AG04450 (cell line): ENCODE measurements around the gene KCTD15. TPM values are rescaled to one million over a fixed set of nuclear protein-coding genes. Genes with fewer than 3 reads are reported as not detected.

Experiments
- CTCF ChIA-PET: fragments of 300-600, 350-600 bp; formaldehyde crosslinking; extraction: SDS; loops from one replicate; lab custom pipeline; 2022; ENCODE audit warnings: antibody characterized with exemption, inconsistent platforms; lab: Charles Lee
- POLR2A ChIA-PET: fragments of 350-600 bp; formaldehyde crosslinking; extraction: SDS; loops from one replicate; lab custom pipeline; 2021; ENCODE audit warnings: antibody characterized with exemption, inconsistent platforms; lab: Yijun Ruan, JAX
- DNase-seq: peaks from one replicate; pipeline ENCODE4 v3.0.0-alpha.2; 2011; ENCODE audit warnings: low read depth, low spot score
- H3K27ac ChIP-seq: one replicate; pipeline ENCODE4 v1.5.1; 2012; ENCODE audit warnings: low read depth, low read length, control low read depth
- H3K27me3 ChIP-seq: one replicate; pipeline ENCODE4 v1.6.0; 2012; ENCODE audit warnings: low read length; ENCODE audit not compliant: control insufficient read depth, insufficient read depth
- H3K4me3 ChIP-seq: 2 replicates; pipeline ENCODE4 v1.5.1; 2011; ENCODE audit warnings: mild to moderate bottlenecking, low read depth, low read length, control low read depth
- H3K9me3 ChIP-seq: 2 replicates; pipeline ENCODE4 v1.5.1; 2012; ENCODE audit warnings: low read length; ENCODE audit not compliant: control insufficient read depth, insufficient read depth
- CTCF ChIP-seq: IDR thresholded peaks from 2 replicates; pipeline ENCODE4 v1.5.1; 2011; ENCODE audit warnings: low read depth, low read length, control low read depth, inconsistent platforms
- polyA plus RNA-seq: library from polyadenylated mRNA; depleted of rRNA; stranded (reverse); fragments of >200 nt; gene quantifications from 2 replicates; pipeline ENCODE4 v1.2.3, GENCODE V29; 2011

KCTD15 gene
- polyA plus RNA-seq, 1 experiment, result 15.6 TPM

GRCh38 chr19:33805840-33806433 is 9.3 kb downstream of the KCTD15 start:
- Histone ChIP-seq H3K9me3 (no peaks in the 10 kb centered on the region), H3K27me3 (no peaks in the 10 kb centered on the region), H3K4me3 (no peak overlapping the region), H3K27ac (no peak overlapping the region)
- DNase-seq, result no peak
- ChIA-PET POLR2A (no interaction called here), CTCF (interaction anchor here (3.0 kb wide), 1 partner anchor 11 kb away, joined by 13 read pairs; no protein-coding TSS in a partner anchor)
- no peak for TF ChIP-seq CTCF

- no peaks in the 10 kb centered on the region for H3K27me3 ChIP-seq
- H3K27ac ChIP-seq, result no peak overlapping the region
- ChIA-PET CTCF (interaction anchor here (1.2 kb wide), 1 partner anchor 12 kb away, joined by 11 read pairs; no protein-coding TSS in a partner anchor), POLR2A (no interaction called here)
- no peak overlapping the region for H3K4me3 ChIP-seq
- no peaks in the 10 kb centered on the region for H3K9me3 ChIP-seq
- no peak for DNase-seq
- no peak for TF ChIP-seq CTCF
Measured at GRCh38 chr19:33806434-33806881, 9.8 kb downstream of the KCTD15 start.

GRCh38 chr19:33808399-33808798 is 11.7 kb downstream of the KCTD15 start:
- no peak for TF ChIP-seq CTCF
- Histone ChIP-seq H3K9me3 (no peaks in the 10 kb centered on the region; the same call in 1 of the 2 replicates), H3K4me3 (no peak overlapping the region), H3K27ac (no peak overlapping the region), H3K27me3 (no peaks in the 10 kb centered on the region)
- ChIA-PET CTCF (no interaction called here), POLR2A (no interaction called here)
- no peak for DNase-seq

- no peak overlapping the region for H3K27ac ChIP-seq
- no peak for TF ChIP-seq CTCF
- CTCF ChIA-PET, result interaction anchor here (1.7 kb wide), 1 partner anchor 15 kb away, joined by 6 read pairs; no protein-coding TSS in a partner anchor
- POLR2A ChIA-PET, result no interaction called here
- no peaks in the 10 kb centered on the region for H3K27me3 ChIP-seq
- no peak overlapping the region for H3K4me3 ChIP-seq
- no peak for DNase-seq
- no peaks in the 10 kb centered on the region; the same call in 1 of the 2 replicates for H3K9me3 ChIP-seq
Measured at GRCh38 chr19:33809960-33810359, 13.3 kb downstream of the KCTD15 start.

GRCh38 chr19:33810821-33811220 is 14.2 kb downstream of the KCTD15 start:
- Histone ChIP-seq H3K4me3 (no peak overlapping the region), H3K9me3 (no peaks in the 10 kb centered on the region; the same call in 1 of the 2 replicates), H3K27me3 (no peaks in the 10 kb centered on the region), H3K27ac (no peak overlapping the region)
- TF ChIP-seq CTCF, result no peak
- ChIA-PET CTCF (interaction anchor here (1.7 kb wide), 1 partner anchor 16 kb away, joined by 6 read pairs; no protein-coding TSS in a partner anchor), POLR2A (no interaction called here)
- DNase-seq, result no peak
